ENCODE measurements around the gene MYO1D.

MYO1D gene

GRCh38 chr17:32854207-32854606, 22.7 kb downstream of the MYO1D start:
- Histone ChIP-seq H3K79me2 (ENCODE audit: insufficient read depth, low read depth) (no peaks in the 10 kb centered on the region; the same call in 1 of the 2 replicates), H3K27ac (no peak overlapping the region)

GRCh38 chr17:32852811-32853210, 24.1 kb downstream of the MYO1D start:
- Histone ChIP-seq H3K79me2 (ENCODE audit: insufficient read depth, low read depth) (no peaks in the 10 kb centered on the region; the same call in 1 of the 2 replicates), H3K4me1 (ENCODE audit: low read depth, poor library complexity, severe bottlenecking) (no peaks in the 10 kb centered on the region), H3K27ac (no peak overlapping the region), H3K4me3 (IDR thresholded peaks at IDR 0.05; ENCODE audit: insufficient read depth, low read depth, low read length) (no peak overlapping the region), H3K4me2 (no peak overlapping the region), H3K27me3 (ENCODE audit: insufficient read depth, low read depth) (no peaks in the 10 kb centered on the region), H3K9ac (no peak overlapping the region), H4K20me1 (ENCODE audit: insufficient read depth) (no peaks in the 10 kb centered on the region), H3K36me3 (ENCODE audit: insufficient read depth) (no peaks in the 10 kb centered on the region), H2AFZ (ENCODE audit: low read depth) (no peak overlapping the region)
- TF ChIP-seq CTCF (conservative IDR thresholded peaks at IDR 0.05; ENCODE audit: low read depth, low read length), result no peak

More at GRCh38 chr17:32854207-32854606, 22.7 kb downstream of the MYO1D start:
- Histone ChIP-seq H4K20me1 (ENCODE audit: insufficient read depth) (no peaks in the 10 kb centered on the region), H3K9ac (no peak overlapping the region), H3K4me3 (IDR thresholded peaks at IDR 0.05; ENCODE audit: insufficient read depth, low read depth, low read length) (no peak overlapping the region), H3K36me3 (ENCODE audit: insufficient read depth) (no peaks in the 10 kb centered on the region), H2AFZ (ENCODE audit: low read depth) (no peak overlapping the region), H3K4me1 (ENCODE audit: low read depth, poor library complexity, severe bottlenecking) (no peaks in the 10 kb centered on the region), H3K4me2 (no peak overlapping the region), H3K27me3 (ENCODE audit: insufficient read depth, low read depth) (no peaks in the 10 kb centered on the region)
- TF ChIP-seq CTCF (conservative IDR thresholded peaks at IDR 0.05; ENCODE audit: low read depth, low read length), result no peak

- Histone ChIP-seq H3K27me3 (ENCODE audit: insufficient read depth, low read depth) (no peaks in the 10 kb centered on the region), H3K4me3 (IDR thresholded peaks at IDR 0.05; ENCODE audit: insufficient read depth, low read depth, low read length) (no peak overlapping the region), H3K79me2 (ENCODE audit: insufficient read depth, low read depth) (no peaks in the 10 kb centered on the region; the same call in 1 of the 2 replicates), H3K9ac (no peak overlapping the region), H4K20me1 (ENCODE audit: insufficient read depth) (no peaks in the 10 kb centered on the region), H3K4me1 (ENCODE audit: low read depth, poor library complexity, severe bottlenecking) (peaks cover 8% of the 10 kb centered on the region), H3K36me3 (ENCODE audit: insufficient read depth) (no peaks in the 10 kb centered on the region), H3K27ac (no peak overlapping the region), H2AFZ (ENCODE audit: low read depth) (no peak overlapping the region), H3K4me2 (no peak overlapping the region)
- no peak for TF ChIP-seq CTCF (conservative IDR thresholded peaks at IDR 0.05; ENCODE audit: low read depth, low read length)
Observed at GRCh38 chr17:32849879-32850278, 27.0 kb downstream of the MYO1D start.

GRCh38 chr17:32847977-32848376, 28.9 kb downstream of the MYO1D start:
- Histone ChIP-seq H2AFZ (ENCODE audit: low read depth) (no peak overlapping the region), H3K9ac (no peak overlapping the region), H3K79me2 (ENCODE audit: insufficient read depth, low read depth) (no peaks in the 10 kb centered on the region), H3K4me2 (no peak overlapping the region), H3K4me3 (IDR thresholded peaks at IDR 0.05; ENCODE audit: insufficient read depth, low read depth, low read length) (no peak overlapping the region), H3K27me3 (ENCODE audit: insufficient read depth, low read depth) (no peaks in the 10 kb centered on the region), H3K27ac (no peak overlapping the region), H3K4me1 (ENCODE audit: low read depth, poor library complexity, severe bottlenecking) (peaks cover 8% of the 10 kb centered on the region), H4K20me1 (ENCODE audit: insufficient read depth) (no peaks in the 10 kb centered on the region), H3K36me3 (ENCODE audit: insufficient read depth) (no peaks in the 10 kb centered on the region)
- TF ChIP-seq CTCF (conservative IDR thresholded peaks at IDR 0.05; ENCODE audit: low read depth, low read length), result no peak
